ENCODE results near the gene GPR171. TPM values are rescaled to one million over a fixed set of nuclear protein-coding genes. Genes with fewer than 3 reads are reported as not detected.

The GPR171 gene
- total RNA-seq, 1 donor from 2014 or later, result not detected

GRCh38 chr3:151192545-151192944 is 10.5 kb downstream of the GPR171 start:
- H3K4me3 Mint-ChIP-seq (ENCODE audit: unreplicated experiment), result no peak overlapping the region
- H3K27ac Mint-ChIP-seq (ENCODE audit: unreplicated experiment), result no peak overlapping the region
- no peak for TF ChIP-seq CTCF (IDR thresholded peaks at IDR 0.05)
- DNase-seq (ENCODE audit: low spot score), result no peak
- H3K36me3 Mint-ChIP-seq (ENCODE audit: low read depth), result no peaks in the 10 kb centered on the region
- no peaks in the 10 kb centered on the region for H3K9me3 Mint-ChIP-seq (ENCODE audit: low read depth)
- peaks cover 19% of the 10 kb centered on the region for H3K4me1 Mint-ChIP-seq (ENCODE audit: low read depth)
- no peaks in the 10 kb centered on the region for H3K27me3 Mint-ChIP-seq (ENCODE audit: low read depth)

- no peak for TF ChIP-seq CTCF (IDR thresholded peaks at IDR 0.05)
- H3K4me1 Mint-ChIP-seq (ENCODE audit: low read depth), result peaks cover 10% of the 10 kb centered on the region
These were observed 11.9 kb downstream of the GPR171 start for GRCh38 chr3:151191095-151191494.

GRCh38 chr3:151183265-151183671 is 19.7 kb downstream of the GPR171 start:
- H3K4me3 Mint-ChIP-seq (ENCODE audit: unreplicated experiment), result no peak overlapping the region
- TF ChIP-seq CTCF (IDR thresholded peaks at IDR 0.05), result no peak
- H3K27ac Mint-ChIP-seq (ENCODE audit: unreplicated experiment), result no peak overlapping the region
- DNase-seq (ENCODE audit: low spot score), result no peak
- H3K4me1 Mint-ChIP-seq (ENCODE audit: low read depth), result peaks cover 4% of the 10 kb centered on the region
- H3K36me3 Mint-ChIP-seq (ENCODE audit: low read depth), result no peaks in the 10 kb centered on the region
- H3K27me3 Mint-ChIP-seq (ENCODE audit: low read depth), result no peaks in the 10 kb centered on the region
- no peaks in the 10 kb centered on the region for H3K9me3 Mint-ChIP-seq (ENCODE audit: low read depth)

More at GRCh38 chr3:151191095-151191494, 11.9 kb downstream of the GPR171 start:
- Mint-ChIP-seq H3K4me3 (ENCODE audit: unreplicated experiment) (no peak overlapping the region), H3K36me3 (ENCODE audit: low read depth) (no peaks in the 10 kb centered on the region), H3K9me3 (ENCODE audit: low read depth) (no peaks in the 10 kb centered on the region), H3K27me3 (ENCODE audit: low read depth) (no peaks in the 10 kb centered on the region), H3K27ac (ENCODE audit: unreplicated experiment) (no peak overlapping the region)
- DNase-seq (ENCODE audit: low spot score), result no peak

- TF ChIP-seq CTCF (IDR thresholded peaks at IDR 0.05), result no peak
- Mint-ChIP-seq H3K27ac (ENCODE audit: unreplicated experiment) (no peak overlapping the region), H3K9me3 (ENCODE audit: low read depth) (no peaks in the 10 kb centered on the region), H3K4me1 (ENCODE audit: low read depth) (peaks cover under 1% of the 10 kb centered on the region), H3K36me3 (ENCODE audit: low read depth) (no peaks in the 10 kb centered on the region), H3K27me3 (ENCODE audit: low read depth) (no peaks in the 10 kb centered on the region), H3K4me3 (ENCODE audit: unreplicated experiment) (no peak overlapping the region)
- no peak for DNase-seq (ENCODE audit: low spot score)
These were observed 20.5 kb downstream of the GPR171 start for GRCh38 chr3:151182349-151183079.

GRCh38 chr3:151178208-151178845 is 24.7 kb downstream of the GPR171 start:
- Mint-ChIP-seq H3K27ac (ENCODE audit: unreplicated experiment) (no peak overlapping the region), H3K4me3 (ENCODE audit: unreplicated experiment) (no peak overlapping the region), H3K9me3 (ENCODE audit: low read depth) (no peaks in the 10 kb centered on the region), H3K4me1 (ENCODE audit: low read depth) (no peaks in the 10 kb centered on the region), H3K36me3 (ENCODE audit: low read depth) (no peaks in the 10 kb centered on the region), H3K27me3 (ENCODE audit: low read depth) (no peaks in the 10 kb centered on the region)
- no peak for TF ChIP-seq CTCF (IDR thresholded peaks at IDR 0.05)
- DNase-seq (ENCODE audit: low spot score), result no peak

Data from chondrocyte (in vitro differentiated cells).